B cell (primary cell): Measurements from ENCODE around the gene TOMM22. TPM values are rescaled to one million over a fixed set of nuclear protein-coding genes. Genes with fewer than 3 reads are reported as not detected.

ENCODE experiments used
- ATAC-seq: fragments of 200-7000 bp; cut with Tn5 transposase; one replicate; pipeline ENCODE4 v1.10.0; 2021; ENCODE audit warnings: low read depth, mild to moderate bottlenecking, moderate number of reproducible peaks, moderate library complexity
- CTCF ChIA-PET: fragments of 350-600 bp; sonication (Branson Sonifier 250); formaldehyde crosslinking; loops from one replicate; lab custom pipeline; 2021; ENCODE audit warnings: antibody characterized with exemption, inconsistent platforms; lab: Charles Lee
- POLR2A ChIA-PET: fragments of 350-600 bp; sonication (Branson Sonifier 250); formaldehyde crosslinking; loops from one replicate; lab custom pipeline; 2021; ENCODE audit warnings: antibody characterized with exemption; lab: Charles Lee
- DNase-seq: peaks from one replicate; pipeline ENCODE4 v3.0.0; 2013
- H2AFZ ChIP-seq: 2 replicates; pipeline ENCODE4 v1.6.1; 2012; ENCODE audit warnings: mild to moderate bottlenecking, low read depth, low read length; ENCODE audit not compliant: insufficient read depth, poor library complexity, severe bottlenecking
- H3K27ac ChIP-seq, 2 donors: 1 replicate in 1 of 2; 2 replicates in 1 of 2; pipeline ENCODE4 v1.5.1; 2012 to 2013; ENCODE audit warnings: low read length in 2 of 2, mild to moderate bottlenecking in 2 of 2, moderate library complexity in 1 of 2
- H3K27me3 ChIP-seq, 4 experiments: fragments of 200-600 bp in 1 of 4; sonication (generic) in 1 of 4; replicated peaks in 1 of 4; 1 replicate in 2 of 4; 2 replicates in 2 of 4; pipeline versions ENCODE4 v1.6.1 to v1.7.0; 2013 to 2016; ENCODE audit warnings: low read length in 3 of 4, mild to moderate bottlenecking in 2 of 4, mixed read lengths in 1 of 4, moderate library complexity in 1 of 4; ENCODE audit not compliant: insufficient read depth in 4 of 4, control insufficient read depth in 3 of 4; ENCODE audit errors: control extremely low read depth in 1 of 4
- H3K36me3 ChIP-seq, 2 experiments: replicated peaks in 1 of 2; 1 replicate in 1 of 2; 2 replicates in 1 of 2; pipeline versions ENCODE4 v1.6.1 to v1.7.1; 2013; ENCODE audit warnings: low read length in 1 of 2; ENCODE audit not compliant: insufficient read depth in 2 of 2, control insufficient read depth in 1 of 2; ENCODE audit errors: control extremely low read depth in 1 of 2, extremely low read depth in 1 of 2
- H3K4me1 ChIP-seq, 2 donors: fragments of 200-600 bp in 1 of 2; sonication (generic) in 1 of 2; 1 replicate in 1 of 2; 2 replicates in 1 of 2; pipeline versions ENCODE4 v1.5.1 to v1.6.1; 2013 to 2017; ENCODE audit warnings: low read length in 2 of 2; ENCODE audit not compliant: control insufficient read depth in 2 of 2, insufficient read depth in 2 of 2
- H3K4me2 ChIP-seq: replicated peaks from 2 replicates; pipeline ENCODE3; 2012; ENCODE audit warnings: mild to moderate bottlenecking, low read depth, low read length; ENCODE audit not compliant: poor library complexity, severe bottlenecking
- H3K4me3 ChIP-seq, 5 experiments: fragments of 200-600 bp in 1 of 5; sonication (generic) in 1 of 5; 1 replicate in 3 of 5; 2 replicates in 2 of 5; pipeline versions ENCODE4 v1.5.1 to v1.7.0; 2011 to 2016; ENCODE audit warnings: low read length in 4 of 5, mild to moderate bottlenecking in 4 of 5, low read depth in 2 of 5, control low read depth in 1 of 5, moderate library complexity in 1 of 5; ENCODE audit not compliant: insufficient read depth in 1 of 5; ENCODE audit errors: control extremely low read depth in 1 of 5, extremely low read depth in 1 of 5
- H3K79me2 ChIP-seq: fragments of 200-600 bp; sonication (generic); one replicate; pipeline ENCODE4 v1.6.0; 2016; ENCODE audit warnings: low read length; ENCODE audit not compliant: control insufficient read depth, insufficient read depth
- H3K9ac ChIP-seq: fragments of 200-600 bp; sonication (generic); 2 replicates; pipeline ENCODE4 v1.6.1; 2017; ENCODE audit warnings: mild to moderate bottlenecking, low read length, moderate library complexity
- H3K9me3 ChIP-seq, 3 donors: one replicate each; pipeline versions ENCODE4 v1.6.1 to v1.7.1; 2013; ENCODE audit warnings: low read length in 2 of 3; ENCODE audit not compliant: control insufficient read depth in 2 of 3, insufficient read depth in 1 of 3; ENCODE audit errors: control extremely low read depth in 1 of 3
- H4K20me1 ChIP-seq: 2 replicates; pipeline ENCODE4 v1.6.0; 2012; ENCODE audit warnings: mild to moderate bottlenecking, low read length; ENCODE audit not compliant: insufficient read depth, control insufficient read depth, poor library complexity, severe bottlenecking
- H3K27ac Mint-ChIP-seq: one replicate; pipeline ENCODE4 v1.8.0; 2021; ENCODE audit warnings: mixed read lengths
- H3K27me3 Mint-ChIP-seq: one replicate; pipeline ENCODE4 v1.8.0; 2021; ENCODE audit warnings: mixed read lengths
- H3K4me1 Mint-ChIP-seq: one replicate; pipeline ENCODE4 v1.8.0; 2021; ENCODE audit warnings: mixed read lengths
- H3K4me3 Mint-ChIP-seq: one replicate; pipeline ENCODE4 v1.8.0; 2021; ENCODE audit warnings: mixed read lengths
- H3K9me3 Mint-ChIP-seq: one replicate; pipeline ENCODE4 v1.8.0; 2022; ENCODE audit warnings: mixed read lengths; ENCODE audit not compliant: insufficient read depth
- EZH2 ChIP-seq: IDR thresholded peaks from 2 replicates; pipeline ENCODE4 v1.6.1; 2012; ENCODE audit warnings: borderline replicate concordance, low read depth, mild to moderate bottlenecking, moderate library complexity, low read length; ENCODE audit not compliant: insufficient read depth, poor library complexity, severe bottlenecking
- WGBS: methylation state at CpG from one replicate; pipeline ENCODE4 v1.1.5; 2013; ENCODE audit warnings: missing lambda C conversion rate; ENCODE audit not compliant: insufficient coverage; 5-methylcytosine and 5-hydroxymethylcytosine counted together
- intact Hi-C: fragments of 100-400 bp; cut with micrococcal nuclease; formaldehyde crosslinking; loops from one replicate; pipeline ENCODE4 v1.10.0; 2022
- polyA plus RNA-seq: library from polyadenylated mRNA; depleted of rRNA; stranded (reverse); fragments of >200 nt; gene quantifications from 2 replicates; pipeline ENCODE4 v1.2.3, GENCODE V29; 2012
- total RNA-seq, 2 donors: library from RNA; stranded (reverse); fragments of 120-200 nt in 1 of 2; gene quantifications; 1 replicate in 1 of 2; 2 replicates in 1 of 2; pipeline versions ENCODE4 v1.2.3 to v1.2.4, GENCODE V29; 2013 to 2022
- TF ChIP-seq, protein P1 (sequence below): fragments of 200-600 bp; IDR thresholded peaks from one replicate; pipeline ENCODE4 v1.8.0; 2022; ENCODE audit warnings: antibody characterized with exemption, mild to moderate bottlenecking

Gene TOMM22
- total and polyA plus RNA-seq, 2 donors (not counting 1 experiment from before 2014, with no cell fraction given) = 21.5 to 47.6 TPM

DNA sequence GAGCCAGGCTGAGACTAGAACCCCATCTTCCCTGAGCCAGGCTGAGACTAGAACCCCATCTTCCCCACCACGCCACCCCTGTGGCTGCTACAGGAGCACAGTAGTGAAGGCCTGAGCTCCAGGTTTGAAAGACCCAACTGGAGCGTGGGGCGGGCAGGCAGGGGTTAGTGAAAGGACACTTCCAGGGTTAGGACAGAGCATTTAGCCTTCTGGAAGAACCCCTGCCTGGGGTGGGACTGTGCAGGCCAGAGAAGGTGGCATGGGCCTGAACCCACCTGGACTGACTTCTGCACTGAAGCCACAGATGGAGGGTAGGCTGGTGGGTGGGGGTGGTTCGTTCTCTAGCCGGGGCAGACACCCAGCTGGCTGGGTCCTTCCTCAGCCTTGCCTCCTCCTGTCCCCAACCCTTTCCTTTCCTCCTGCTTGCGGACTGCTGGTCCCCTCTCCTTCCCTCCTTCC is 50.0 kb downstream of the TOMM22 start:
- Histone ChIP-seq H2AFZ (no peak overlapping the region), H3K27me3 (no peaks in the 10 kb centered on the region), H3K36me3 (peaks cover 3 to 89% of the 10 kb centered on the region in 2 experiments), H3K27ac (no peak overlapping the region), H3K4me2 (no peak overlapping the region), H3K9ac (no peak overlapping the region), H4K20me1 (peaks cover 92% of the 10 kb centered on the region), H3K79me2 (peaks cover 18% of the 10 kb centered on the region), H3K9me3 (no peaks in the 10 kb centered on the region), H3K4me3 (no peak overlapping the region), H3K4me1 (peaks cover 0 to 18% of the 10 kb centered on the region in 2 donors)
- intact Hi-C loops = no loop called here
- Mint-ChIP-seq H3K27me3 (no peaks in the 10 kb centered on the region), H3K4me3 (no peak overlapping the region), H3K4me1 (peaks cover 28% of the 10 kb centered on the region), H3K27ac (peak overlapping the region; percentile 50), H3K9me3 (no peaks in the 10 kb centered on the region)
- POLR2A ChIA-PET = interaction anchor here (0.6 to 2.0 kb wide), 4 partner anchors 12 to 26 kb away, joined by 3 to 5 read pairs (median 4); partner anchors contain the start of gene GTPBP1
- ATAC-seq (no peak), DNase-seq (no peak)
- CTCF ChIA-PET = interaction anchor here (0.6 to 8.3 kb wide), 8 partner anchors 14 to 394 kb away, joined by 3 to 81 read pairs (median 5); partner anchors contain the start of genes CBX6 and NPTXR
- 100% methylated on average over 4 of the region's 6 CpGs for WGBS
- no peak for TF ChIP-seq EZH2
- TF ChIP-seq, protein P1, sequence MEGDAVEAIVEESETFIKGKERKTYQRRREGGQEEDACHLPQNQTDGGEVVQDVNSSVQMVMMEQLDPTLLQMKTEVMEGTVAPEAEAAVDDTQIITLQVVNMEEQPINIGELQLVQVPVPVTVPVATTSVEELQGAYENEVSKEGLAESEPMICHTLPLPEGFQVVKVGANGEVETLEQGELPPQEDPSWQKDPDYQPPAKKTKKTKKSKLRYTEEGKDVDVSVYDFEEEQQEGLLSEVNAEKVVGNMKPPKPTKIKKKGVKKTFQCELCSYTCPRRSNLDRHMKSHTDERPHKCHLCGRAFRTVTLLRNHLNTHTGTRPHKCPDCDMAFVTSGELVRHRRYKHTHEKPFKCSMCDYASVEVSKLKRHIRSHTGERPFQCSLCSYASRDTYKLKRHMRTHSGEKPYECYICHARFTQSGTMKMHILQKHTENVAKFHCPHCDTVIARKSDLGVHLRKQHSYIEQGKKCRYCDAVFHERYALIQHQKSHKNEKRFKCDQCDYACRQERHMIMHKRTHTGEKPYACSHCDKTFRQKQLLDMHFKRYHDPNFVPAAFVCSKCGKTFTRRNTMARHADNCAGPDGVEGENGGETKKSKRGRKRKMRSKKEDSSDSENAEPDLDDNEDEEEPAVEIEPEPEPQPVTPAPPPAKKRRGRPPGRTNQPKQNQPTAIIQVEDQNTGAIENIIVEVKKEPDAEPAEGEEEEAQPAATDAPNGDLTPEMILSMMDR = no peak

GRCh38 chr22:38732251-38732815 is 50.6 kb downstream of the TOMM22 start:
- H3K4me2 ChIP-seq = no peak overlapping the region
- H3K27ac Mint-ChIP-seq = peak overlapping the region; percentile 63
- H3K4me1 Mint-ChIP-seq = peaks cover 32% of the 10 kb centered on the region
- H4K20me1 ChIP-seq = peaks cover 92% of the 10 kb centered on the region
- ATAC-seq = no peak
- ChIA-PET POLR2A (interaction anchor here (0.6 to 2.0 kb wide), 6 partner anchors 13 to 31 kb away, joined by 3 to 8 read pairs (median 4); partner anchors contain the start of gene GTPBP1), CTCF (interaction anchor here (0.6 to 8.3 kb wide), 13 partner anchors 10 to 393 kb away, joined by 3 to 81 read pairs (median 5); partner anchors contain the start of genes CBX6, NPTXR and TOMM22)
- no peaks in the 10 kb centered on the region for H3K9me3 ChIP-seq
- no peaks in the 10 kb centered on the region for H3K27me3 ChIP-seq
- H3K9me3 Mint-ChIP-seq = no peaks in the 10 kb centered on the region
- no peak overlapping the region for H3K4me3 ChIP-seq
- no peak overlapping the region for H2AFZ ChIP-seq
- peaks cover 4 to 89% of the 10 kb centered on the region in 2 experiments for H3K36me3 ChIP-seq
- intact Hi-C loops = no loop called here
- no peak overlapping the region for H3K27ac ChIP-seq
- WGBS = 93% methylated on average over 11 of the region's 13 CpGs
- no peak for DNase-seq
- no peak for TF ChIP-seq EZH2
- TF ChIP-seq, protein P1 = no peak
- no peaks in the 10 kb centered on the region for H3K27me3 Mint-ChIP-seq
- no peak overlapping the region for H3K4me3 Mint-ChIP-seq
- H3K79me2 ChIP-seq = peaks cover 12% of the 10 kb centered on the region
- H3K9ac ChIP-seq = no peak overlapping the region
- H3K4me1 ChIP-seq = peaks cover 0 to 18% of the 10 kb centered on the region in 2 donors
